Measurements from ENCODE around the gene ARL13B. TPM values are rescaled to one million over a fixed set of nuclear protein-coding genes. Genes with fewer than 3 reads are reported as not detected.

Gene ARL13B
- total and polyA plus RNA-seq, 2 of the 4 experiments (the other 2 are of a cell fraction) = 2.7 to 3.0 TPM

DNA sequence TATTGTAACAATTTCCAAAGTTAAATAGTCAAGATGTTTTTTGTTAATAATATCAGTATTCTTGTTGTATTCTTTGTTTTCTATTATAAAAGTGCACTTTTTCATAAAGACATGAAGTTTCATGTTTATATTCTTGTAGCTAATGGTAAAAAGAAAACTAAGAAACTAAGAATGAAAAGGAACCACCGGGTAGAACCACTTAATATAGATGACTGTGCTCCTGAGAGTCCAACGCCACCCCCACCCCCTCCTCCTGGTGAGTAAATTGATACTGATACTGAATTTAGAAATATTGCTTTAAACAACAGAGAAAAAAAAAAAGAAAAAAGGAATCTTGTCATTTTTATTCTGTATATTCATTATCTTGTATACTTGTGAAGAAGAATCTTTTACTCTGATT, 69.3 kb downstream of the ARL13B start:
- no CpG with 5 or more reads among the region's 2 CpGs for WGBS, 2 experiments (ENCODE audit: extremely low coverage in 2 of 2, insufficient read length in 1 of 2)
- Histone ChIP-seq H3K27me3 (ENCODE audit: control insufficient read depth, insufficient read depth, low read length) (no peaks in the 10 kb centered on the region), H2BK5ac (ENCODE audit: low read depth, low read length, poor library complexity, severe bottlenecking) (no peak overlapping the region), H4K91ac (ENCODE audit: insufficient read depth, low read depth, low read length) (no peak overlapping the region), H3K23ac (ENCODE audit: low read depth, low read length) (no peak overlapping the region), H3K9me1 (ENCODE audit: insufficient read depth, low read length) (no peaks in the 10 kb centered on the region), H3K4me3 (ENCODE audit: insufficient read depth, low read depth, low read length) (no peak overlapping the region), H3K56ac (ENCODE audit: extremely low read depth, insufficient read depth, low read length) (no peak overlapping the region), H4K8ac (ENCODE audit: low read depth in 2 of 2, low read length in 2 of 2) (no peak overlapping the region), H3K4me2 (ENCODE audit: low read depth, low read length) (no peak overlapping the region), H3K18ac (ENCODE audit: low read depth, low read length) (no peak overlapping the region), H3K4ac (ENCODE audit: low read depth, low read length) (no peak overlapping the region), H4K20me1 (ENCODE audit: insufficient read depth, low read length) (no peaks in the 10 kb centered on the region), H4K5ac (ENCODE audit: low read depth, low read length) (no peak overlapping the region), H3K4me1 (ENCODE audit: control insufficient read depth, insufficient read depth, low read length) (no peaks in the 10 kb centered on the region), H3K14ac (replicated peaks; ENCODE audit: low read depth, low read length) (no peak overlapping the region), H2AK5ac (ENCODE audit: low read depth, low read length) (no peak overlapping the region), H3K79me1 (ENCODE audit: low read depth in 1 of 2, low read length in 2 of 2) (no peaks in the 10 kb centered on the region), H3K27ac (ENCODE audit: insufficient read depth, low read length) (no peak overlapping the region), H2BK15ac (ENCODE audit: low read depth, low read length) (no peak overlapping the region), H2AFZ (replicated peaks; ENCODE audit: low read length, poor library complexity) (no peak overlapping the region), H3K36me3 (ENCODE audit: control insufficient read depth, insufficient read depth, low read length) (peaks cover 4% of the 10 kb centered on the region; the same call in 1 of the 2 replicates), H2BK20ac (ENCODE audit: low read depth, low read length) (no peak overlapping the region), H2AK9ac (replicated peaks; ENCODE audit: low read depth, low read length, poor library complexity) (no peak overlapping the region), H3K9ac (ENCODE audit: low read depth, low read length) (no peak overlapping the region), H3K9me3 (ENCODE audit: control insufficient read depth, insufficient read depth, low read length) (no peaks in the 10 kb centered on the region), H2BK120ac (ENCODE audit: low read depth, low read length) (no peak overlapping the region)
- ATAC-seq (ENCODE audit: low read depth) (no peak), DNase-seq (no peak)
- no TSS peak for BruUV-seq (replicated peaks)
- dilution Hi-C loops (cut with HindIII; ENCODE audit: low sequenced_read_pairs, unreplicated experiment) = no loop called here
- ChIA-PET CTCF (no interaction called here), POLR2A (ENCODE audit: unreplicated experiment) (no interaction called here)
- TF ChIP-seq SMC3 (IDR thresholded peaks at IDR 0.05; ENCODE audit: low read depth, low read length) (no peak), CEBPB (IDR thresholded peaks at IDR 0.05; ENCODE audit: low read depth, low read length) (no peak), BHLHE40 (IDR thresholded peaks at IDR 0.05; ENCODE audit: low read depth, low read length) (no peak), NFE2L2 (IDR thresholded peaks at IDR 0.05; ENCODE audit: low read depth, low read length) (no peak), MAZ (IDR thresholded peaks at IDR 0.05; ENCODE audit: borderline replicate concordance, low read depth, low read length) (no peak), RFX5 (IDR thresholded peaks at IDR 0.05; ENCODE audit: low read depth, low read length) (no peak), POLR2A (IDR thresholded peaks at IDR 0.05; ENCODE audit: low read depth, low read length) (no peak), CHD1 (IDR thresholded peaks at IDR 0.05; ENCODE audit: low read depth, low read length) (no peak), FOS (IDR thresholded peaks at IDR 0.05; ENCODE audit: low read depth, low read length) (no peak), MAFK (IDR thresholded peaks at IDR 0.05; ENCODE audit: low read depth, low read length) (no peak), RAD21 (IDR thresholded peaks at IDR 0.05; ENCODE audit: low read length) (no peak), RCOR1 (IDR thresholded peaks at IDR 0.05; ENCODE audit: insufficient replicate concordance, low read length) (no peak), MXI1 (IDR thresholded peaks at IDR 0.05; ENCODE audit: borderline replicate concordance, low read depth, low read length) (no peak)
- TF ChIP-seq, protein P1, sequence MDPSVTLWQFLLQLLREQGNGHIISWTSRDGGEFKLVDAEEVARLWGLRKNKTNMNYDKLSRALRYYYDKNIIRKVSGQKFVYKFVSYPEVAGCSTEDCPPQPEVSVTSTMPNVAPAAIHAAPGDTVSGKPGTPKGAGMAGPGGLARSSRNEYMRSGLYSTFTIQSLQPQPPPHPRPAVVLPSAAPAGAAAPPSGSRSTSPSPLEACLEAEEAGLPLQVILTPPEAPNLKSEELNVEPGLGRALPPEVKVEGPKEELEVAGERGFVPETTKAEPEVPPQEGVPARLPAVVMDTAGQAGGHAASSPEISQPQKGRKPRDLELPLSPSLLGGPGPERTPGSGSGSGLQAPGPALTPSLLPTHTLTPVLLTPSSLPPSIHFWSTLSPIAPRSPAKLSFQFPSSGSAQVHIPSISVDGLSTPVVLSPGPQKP (IDR thresholded peaks at IDR 0.05; ENCODE audit: borderline replicate concordance, low read depth, low read length) = no peak
- TF ChIP-seq, protein P2, sequence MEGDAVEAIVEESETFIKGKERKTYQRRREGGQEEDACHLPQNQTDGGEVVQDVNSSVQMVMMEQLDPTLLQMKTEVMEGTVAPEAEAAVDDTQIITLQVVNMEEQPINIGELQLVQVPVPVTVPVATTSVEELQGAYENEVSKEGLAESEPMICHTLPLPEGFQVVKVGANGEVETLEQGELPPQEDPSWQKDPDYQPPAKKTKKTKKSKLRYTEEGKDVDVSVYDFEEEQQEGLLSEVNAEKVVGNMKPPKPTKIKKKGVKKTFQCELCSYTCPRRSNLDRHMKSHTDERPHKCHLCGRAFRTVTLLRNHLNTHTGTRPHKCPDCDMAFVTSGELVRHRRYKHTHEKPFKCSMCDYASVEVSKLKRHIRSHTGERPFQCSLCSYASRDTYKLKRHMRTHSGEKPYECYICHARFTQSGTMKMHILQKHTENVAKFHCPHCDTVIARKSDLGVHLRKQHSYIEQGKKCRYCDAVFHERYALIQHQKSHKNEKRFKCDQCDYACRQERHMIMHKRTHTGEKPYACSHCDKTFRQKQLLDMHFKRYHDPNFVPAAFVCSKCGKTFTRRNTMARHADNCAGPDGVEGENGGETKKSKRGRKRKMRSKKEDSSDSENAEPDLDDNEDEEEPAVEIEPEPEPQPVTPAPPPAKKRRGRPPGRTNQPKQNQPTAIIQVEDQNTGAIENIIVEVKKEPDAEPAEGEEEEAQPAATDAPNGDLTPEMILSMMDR (conservative IDR thresholded peaks at IDR 0.05; ENCODE audit: low read depth, low read length) = no peak
- TF ChIP-seq, protein P3, sequence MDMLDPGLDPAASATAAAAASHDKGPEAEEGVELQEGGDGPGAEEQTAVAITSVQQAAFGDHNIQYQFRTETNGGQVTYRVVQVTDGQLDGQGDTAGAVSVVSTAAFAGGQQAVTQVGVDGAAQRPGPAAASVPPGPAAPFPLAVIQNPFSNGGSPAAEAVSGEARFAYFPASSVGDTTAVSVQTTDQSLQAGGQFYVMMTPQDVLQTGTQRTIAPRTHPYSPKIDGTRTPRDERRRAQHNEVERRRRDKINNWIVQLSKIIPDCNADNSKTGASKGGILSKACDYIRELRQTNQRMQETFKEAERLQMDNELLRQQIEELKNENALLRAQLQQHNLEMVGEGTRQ (IDR thresholded peaks at IDR 0.05; ENCODE audit: low read depth, low read length) = no peak
- intact Hi-C loops (cut with micrococcal nuclease) = no loop called here
- in situ Hi-C loops (cut with MboI; ENCODE audit: low sequenced_read_pairs) = no loop called here

Data from IMR-90 (cell line).